ENCODE data around the gene TP53BP2.
A peak's percentile ranks its signal among the peaks of the same experiment; 100 is the strongest.
"Not testable (repeated sequence)": the region's sequence is repeated elsewhere in the genome, so short reads cannot be mapped to it uniquely, and the experiment has no call there.

TP53BP2 gene

GRCh38 chr1:223738465-223739365 lies 107.0 kb downstream of the TP53BP2 start:
- Histone ChIP-seq H3K27me3 (ENCODE audit: control insufficient read depth, insufficient read depth, low read length) (no peaks in the 10 kb centered on the region), H3K4me3 (ENCODE audit: low read depth, low read length) (no peak overlapping the region), H3K9ac (no peak overlapping the region), H3K79me2 (peaks cover 12% of the 10 kb centered on the region), H3K4me1 (peaks cover 14% of the 10 kb centered on the region), H2AFZ (no peak overlapping the region), H3K36me3 (ENCODE audit: control insufficient read depth, insufficient read depth, low read length) (no peaks in the 10 kb centered on the region), H3K4me2 (ENCODE audit: low read length) (peak overlapping the region; percentile 21), H3K9me3 (ENCODE audit: control insufficient read depth, low read length) (no peaks in the 10 kb centered on the region), H3K27ac (no peak overlapping the region)
- peak; percentile 6 for TF ChIP-seq CTCF (IDR thresholded peaks at IDR 0.05)

- H3K9ac ChIP-seq = no peak overlapping the region
These were observed 108.4 kb downstream of the TP53BP2 start for GRCh38 chr1:223737342-223737741.

GRCh38 chr1:223736638-223737037 lies 109.1 kb downstream of the TP53BP2 start:
- not testable (repeated sequence) for H2AFZ ChIP-seq; H3K9me3 ChIP-seq (ENCODE audit: control insufficient read depth, low read length); H3K27me3 ChIP-seq (ENCODE audit: control insufficient read depth, insufficient read depth, low read length); H3K9ac ChIP-seq; H3K27ac ChIP-seq; H3K4me2 ChIP-seq (ENCODE audit: low read length); H3K36me3 ChIP-seq (ENCODE audit: control insufficient read depth, insufficient read depth, low read length); H3K4me3 ChIP-seq (ENCODE audit: low read depth, low read length)
- Histone ChIP-seq H3K79me2 (peaks cover 12% of the 10 kb centered on the region), H3K4me1 (peaks cover 26% of the 10 kb centered on the region)

More at GRCh38 chr1:223737342-223737741, 108.4 kb downstream of the TP53BP2 start:
- Histone ChIP-seq H3K27me3 (ENCODE audit: control insufficient read depth, insufficient read depth, low read length) (no peaks in the 10 kb centered on the region), H3K79me2 (peaks cover 12% of the 10 kb centered on the region), H3K4me3 (ENCODE audit: low read depth, low read length) (no peak overlapping the region), H3K4me2 (ENCODE audit: low read length) (no peak overlapping the region), H3K9me3 (ENCODE audit: control insufficient read depth, low read length) (no peaks in the 10 kb centered on the region), H3K36me3 (ENCODE audit: control insufficient read depth, insufficient read depth, low read length) (no peaks in the 10 kb centered on the region), H3K27ac (no peak overlapping the region), H3K4me1 (peaks cover 24% of the 10 kb centered on the region), H2AFZ (no peak overlapping the region)
- TF ChIP-seq CTCF (IDR thresholded peaks at IDR 0.05) = no peak

- Histone ChIP-seq H3K4me2 (ENCODE audit: low read length) (peak overlapping the region; percentile 0), H2AFZ (no peak overlapping the region), H3K27me3 (ENCODE audit: control insufficient read depth, insufficient read depth, low read length) (no peaks in the 10 kb centered on the region), H3K9me3 (ENCODE audit: control insufficient read depth, low read length) (no peaks in the 10 kb centered on the region), H3K4me1 (peaks cover 27% of the 10 kb centered on the region), H3K9ac (no peak overlapping the region), H3K79me2 (peaks cover 12% of the 10 kb centered on the region), H3K4me3 (ENCODE audit: low read depth, low read length) (no peak overlapping the region), H3K36me3 (ENCODE audit: control insufficient read depth, insufficient read depth, low read length) (no peaks in the 10 kb centered on the region), H3K27ac (peak overlapping the region; percentile 24)
- TF ChIP-seq CTCF (IDR thresholded peaks at IDR 0.05) = no peak
These were observed 111.6 kb downstream of the TP53BP2 start for GRCh38 chr1:223733898-223734852.
